ENCODE data around the gene TPD52L1. TPM values are rescaled to one million over a fixed set of nuclear protein-coding genes. Genes with fewer than 3 reads are reported as not detected.
"Not testable (repeated sequence)": the region's sequence is repeated elsewhere in the genome, so short reads cannot be mapped to it uniquely, and the experiment has no call there.

Gene TPD52L1
- total and polyA plus RNA-seq, 2 of the 13 experiments (the other 11 are each of a cell fraction or from before 2014, with no cell fraction given), result 0.49 to 0.53 TPM

- Histone ChIP-seq H3K9me3 (ENCODE audit: low read length) (no peaks in the 10 kb centered on the region), H3K27me3 (ENCODE audit: control insufficient read depth in 1 of 2, insufficient read depth in 2 of 2, low read length in 2 of 2) (peaks cover 3 to 14% of the 10 kb centered on the region in 2 experiments; a peak in 3 of 5 replicates), H3K9ac (ENCODE audit: insufficient read depth, low read depth, low read length) (no peak overlapping the region), H4K20me1 (ENCODE audit: insufficient read depth, low read length) (no peaks in the 10 kb centered on the region), H3K36me3 (replicated peaks in 1 of 2; ENCODE audit: control insufficient read depth in 1 of 2, insufficient read depth in 2 of 2, low read length in 2 of 2) (no peaks in the 10 kb centered on the region), H2AFZ (ENCODE audit: low read length) (no peak overlapping the region), H3K27ac (ENCODE audit: extremely low read length, insufficient read depth, low read length) (no peak overlapping the region), H3K79me2 (ENCODE audit: insufficient read depth, low read length) (no peaks in the 10 kb centered on the region), H3K4me1 (ENCODE audit: insufficient read depth, low read length) (peaks cover 11% of the 10 kb centered on the region), H3K4me2 (ENCODE audit: low read depth, low read length) (no peak overlapping the region), H3K4me3 (replicated peaks in 1 of 3; ENCODE audit: insufficient read depth in 1 of 3, low read depth in 2 of 3, low read length in 3 of 3) (no peak overlapping the region)
- FAIRE-seq (no peak), ATAC-seq (no peak), DNase-seq (ENCODE audit: low spot score) (no peak)
- intact Hi-C loops (cut with micrococcal nuclease; ENCODE audit: unreplicated experiment), result no loop called here
- in situ Hi-C loops (cut with HindIII; ENCODE audit: extremely low pct_ligation_motif_present, low pct_unique_long_range_greater_than_20kb), result no loop called here
- POLR2A ChIA-PET, result no interaction called here
- WGBS (ENCODE audit: low lambda C conversion rate), result 37% methylated on average over 9 of the region's 9 CpGs
- no TSS peak for BruUV-seq (replicated peaks)
- no peak for TF ChIP-seq ETV6 (CRISPR knock-in tag; conservative IDR thresholded peaks at IDR 0.05)
- CTCF ChIA-PET (ENCODE audit: low intra/inter-chr PET ratio, low total read pairs), result no interaction called here
These were observed 4.2 kb downstream of the TPD52L1 start for GRCh38 chr6:125157725-125158124.

GRCh38 chr6:125163339-125163738 is 9.8 kb downstream of the TPD52L1 start:
- intact Hi-C loops (cut with micrococcal nuclease; ENCODE audit: unreplicated experiment); H3K36me3 ChIP-seq (replicated peaks in 1 of 2; ENCODE audit: control insufficient read depth in 1 of 2, insufficient read depth in 2 of 2, low read length in 2 of 2); FAIRE-seq; H2AFZ ChIP-seq (ENCODE audit: low read length); H3K9ac ChIP-seq (ENCODE audit: insufficient read depth, low read depth, low read length); H3K27me3 ChIP-seq (ENCODE audit: control insufficient read depth in 1 of 2, insufficient read depth in 2 of 2, low read length in 2 of 2); in situ Hi-C loops (cut with HindIII; ENCODE audit: extremely low pct_ligation_motif_present, low pct_unique_long_range_greater_than_20kb); BruUV-seq (replicated peaks); H3K27ac ChIP-seq (ENCODE audit: extremely low read length, insufficient read depth, low read length); H3K4me2 ChIP-seq (ENCODE audit: low read depth, low read length); H4K20me1 ChIP-seq (ENCODE audit: insufficient read depth, low read length); H3K4me1 ChIP-seq (ENCODE audit: insufficient read depth, low read length); H3K79me2 ChIP-seq (ENCODE audit: insufficient read depth, low read length); ATAC-seq; DNase-seq (ENCODE audit: low spot score); POLR2A ChIA-PET; H3K9me3 ChIP-seq (ENCODE audit: low read length); H3K4me3 ChIP-seq (replicated peaks in 1 of 3; ENCODE audit: insufficient read depth in 1 of 3, low read depth in 2 of 3, low read length in 3 of 3); CTCF ChIA-PET (ENCODE audit: low intra/inter-chr PET ratio, low total read pairs); TF ChIP-seq ATF7 (CRISPR knock-in tag; IDR thresholded peaks at IDR 0.05): not testable (repeated sequence)
- TF ChIP-seq ATF7 (IDR thresholded peaks at IDR 0.05), result 0 out of 2 replicates have a peak, but pooled peaks have one; percentile 30
- 11% methylated on average over 4 of the region's 4 CpGs for WGBS (ENCODE audit: low lambda C conversion rate)

DNA sequence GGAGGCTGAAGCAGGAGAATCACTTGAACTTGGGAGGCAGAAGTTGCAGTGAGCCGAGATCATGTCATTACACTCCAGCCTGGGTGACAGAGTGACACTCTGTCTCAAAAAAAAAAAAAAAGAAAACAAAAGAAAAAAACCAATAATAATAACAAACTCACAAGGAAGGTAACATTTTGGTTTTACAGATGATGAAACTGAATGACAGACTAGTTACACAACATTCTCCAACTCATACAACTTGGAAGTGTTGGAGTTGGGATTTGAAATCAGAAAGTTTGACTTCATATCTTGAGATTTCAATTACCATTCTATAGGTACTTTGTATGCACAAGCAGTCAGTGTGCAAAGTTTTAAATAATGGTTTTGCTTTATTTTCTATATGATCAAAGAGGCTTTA is 10.2 kb downstream of the TPD52L1 start:
- CTCF ChIA-PET (ENCODE audit: low intra/inter-chr PET ratio, low total read pairs), result no interaction called here
- H3K4me3 ChIP-seq (replicated peaks in 1 of 3; ENCODE audit: insufficient read depth in 1 of 3, low read depth in 2 of 3, low read length in 3 of 3), result no peak overlapping the region
- no TSS peak for BruUV-seq (replicated peaks)
- intact Hi-C loops (cut with micrococcal nuclease; ENCODE audit: unreplicated experiment) (no loop called here), in situ Hi-C loops (cut with HindIII; ENCODE audit: extremely low pct_ligation_motif_present, low pct_unique_long_range_greater_than_20kb) (no loop called here)
- POLR2A ChIA-PET, result no interaction called here
- no peaks in the 10 kb centered on the region for H3K79me2 ChIP-seq (ENCODE audit: insufficient read depth, low read length)
- no peak overlapping the region for H2AFZ ChIP-seq (ENCODE audit: low read length)
- H3K9ac ChIP-seq (ENCODE audit: insufficient read depth, low read depth, low read length), result no peak overlapping the region
- no peak for ATAC-seq
- no peak for DNase-seq (ENCODE audit: low spot score)
- no peak overlapping the region for H3K4me2 ChIP-seq (ENCODE audit: low read depth, low read length)
- H3K27ac ChIP-seq (ENCODE audit: extremely low read length, insufficient read depth, low read length), result no peak overlapping the region
- WGBS (ENCODE audit: low lambda C conversion rate), result 5% methylated on average over 1 of the region's 1 CpG
- H3K27me3 ChIP-seq (ENCODE audit: control insufficient read depth in 1 of 2, insufficient read depth in 2 of 2, low read length in 2 of 2), result no peaks in the 10 kb centered on the region
- no peaks in the 10 kb centered on the region for H3K9me3 ChIP-seq (ENCODE audit: low read length)
- no peaks in the 10 kb centered on the region for H4K20me1 ChIP-seq (ENCODE audit: insufficient read depth, low read length)
- no peaks in the 10 kb centered on the region for H3K36me3 ChIP-seq (replicated peaks in 1 of 2; ENCODE audit: control insufficient read depth in 1 of 2, insufficient read depth in 2 of 2, low read length in 2 of 2)
- FAIRE-seq, result no peak
- TF ChIP-seq HNRNPL (IDR thresholded peaks at IDR 0.05; ENCODE audit: low read depth, low read length) (no peak), EZH2 (conservative IDR thresholded peaks at IDR 0.05; ENCODE audit: low read depth, low read length) (no peak), ZNF33A (CRISPR knock-in tag; IDR thresholded peaks at IDR 0.05; ENCODE audit: borderline replicate concordance) (no peak), ZNF292 (CRISPR knock-in tag; IDR thresholded peaks at IDR 0.05; ENCODE audit: borderline replicate concordance, low read depth) (no peak), SPEN (CRISPR knock-in tag; IDR thresholded peaks at IDR 0.05; ENCODE audit: low read depth) (no peak), ADNP (CRISPR knock-in tag; IDR thresholded peaks at IDR 0.05) (no peak), GTF3A (CRISPR knock-in tag; conservative IDR thresholded peaks at IDR 0.05) (no peak), ZFP90 (CRISPR knock-in tag; IDR thresholded peaks at IDR 0.05; ENCODE audit: borderline replicate concordance) (no peak)
- TF ChIP-seq, protein P1, sequence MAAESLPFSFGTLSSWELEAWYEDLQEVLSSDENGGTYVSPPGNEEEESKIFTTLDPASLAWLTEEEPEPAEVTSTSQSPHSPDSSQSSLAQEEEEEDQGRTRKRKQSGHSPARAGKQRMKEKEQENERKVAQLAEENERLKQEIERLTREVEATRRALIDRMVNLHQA (CRISPR knock-in tag; IDR thresholded peaks at IDR 0.05), result no peak
- TF ChIP-seq, protein P2, sequence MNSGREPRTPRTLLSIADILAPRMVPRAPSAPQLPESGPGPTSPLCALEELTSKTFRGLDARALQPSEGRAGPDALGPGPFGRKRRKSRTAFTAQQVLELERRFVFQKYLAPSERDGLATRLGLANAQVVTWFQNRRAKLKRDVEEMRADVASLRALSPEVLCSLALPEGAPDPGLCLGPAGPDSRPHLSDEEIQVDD (CRISPR knock-in tag; IDR thresholded peaks at IDR 0.05; ENCODE audit: borderline replicate concordance), result no peak
- H3K4me1 ChIP-seq (ENCODE audit: insufficient read depth, low read length), result no peaks in the 10 kb centered on the region
